Measurements from ENCODE around the gene RAB8A. TPM values are rescaled to one million over a fixed set of nuclear protein-coding genes. Genes with fewer than 3 reads are reported as not detected.
A peak's percentile ranks its signal among the peaks of the same experiment; 100 is the strongest.
"Not testable (repeated sequence)": the region's sequence is repeated elsewhere in the genome, so short reads cannot be mapped to it uniquely, and the experiment has no call there.

The RAB8A gene
- polyA plus RNA-seq, 1 donor from 2014 or later = 132 TPM

- Mint-ChIP-seq H3K4me3 (peak overlapping the region in 3 of 4 donors; percentile 69 to 72 (median 70)), H3K4me1 (peaks cover 39 to 62% (median 53%) of the 10 kb centered on the region in 3 donors), H3K36me3 (peaks cover 11% of the 10 kb centered on the region), H3K27ac (peak overlapping the region; percentile 31 to 97 (median 79)), H3K27me3 (no peaks in the 10 kb centered on the region), H3K9me3 (no peaks in the 10 kb centered on the region)
Measured at GRCh38 chr19:16115301-16116039, 3.8 kb downstream of the RAB8A start.

- H3K27me3 Mint-ChIP-seq = no peaks in the 10 kb centered on the region
- H3K9me3 Mint-ChIP-seq = no peaks in the 10 kb centered on the region
- peak overlapping the region; percentile 3 to 97 (median 79) for H3K27ac Mint-ChIP-seq
- H3K4me3 Mint-ChIP-seq = peak overlapping the region in 3 of 4 donors; percentile 55 to 72 (median 69)
- peaks cover 39 to 61% (median 53%) of the 10 kb centered on the region in 3 donors for H3K4me1 Mint-ChIP-seq
- peaks cover 11% of the 10 kb centered on the region for H3K36me3 Mint-ChIP-seq
Measured at GRCh38 chr19:16116067-16116466, 4.4 kb downstream of the RAB8A start.

GRCh38 chr19:16117594-16118033, 5.9 kb downstream of the RAB8A start:
- peaks cover 34 to 54% (median 47%) of the 10 kb centered on the region in 3 donors for H3K4me1 Mint-ChIP-seq
- H3K27me3 Mint-ChIP-seq = no peaks in the 10 kb centered on the region
- peak overlapping the region; percentile 70 to 94 (median 88) for H3K4me3 Mint-ChIP-seq
- H3K9me3 Mint-ChIP-seq = no peaks in the 10 kb centered on the region
- peaks cover 13% of the 10 kb centered on the region for H3K36me3 Mint-ChIP-seq
- H3K27ac Mint-ChIP-seq = peak overlapping the region; percentile 97

GRCh38 chr19:16118489-16119033, 6.9 kb downstream of the RAB8A start:
- no peaks in the 10 kb centered on the region for H3K27me3 Mint-ChIP-seq
- H3K4me3 Mint-ChIP-seq = peak overlapping the region; percentile 70 to 94 (median 88)
- peaks cover 15% of the 10 kb centered on the region for H3K36me3 Mint-ChIP-seq
- peaks cover 30 to 48% (median 44%) of the 10 kb centered on the region in 3 donors for H3K4me1 Mint-ChIP-seq
- no peaks in the 10 kb centered on the region for H3K9me3 Mint-ChIP-seq
- peak overlapping the region; percentile 97 for H3K27ac Mint-ChIP-seq

- H3K27me3 Mint-ChIP-seq, H3K9me3 Mint-ChIP-seq: not testable (repeated sequence)
- peak overlapping the region; percentile 97 for H3K27ac Mint-ChIP-seq
- H3K36me3 Mint-ChIP-seq = peaks cover 15% of the 10 kb centered on the region
- H3K4me1 Mint-ChIP-seq = peaks cover 26 to 43% (median 40%) of the 10 kb centered on the region in 3 donors
- peak overlapping the region; percentile 70 to 94 (median 88) for H3K4me3 Mint-ChIP-seq
Measured at GRCh38 chr19:16119075-16119857, 7.6 kb downstream of the RAB8A start.

- Mint-ChIP-seq H3K27ac (peak overlapping the region in 2 of 3 donors; percentile 39 to 50), H3K27me3 (no peaks in the 10 kb centered on the region), H3K4me1 (peaks cover 21 to 31% (median 30%) of the 10 kb centered on the region in 3 donors), H3K4me3 (peak overlapping the region in 1 of 4 donors; percentile 52), H3K36me3 (peaks cover 15% of the 10 kb centered on the region), H3K9me3 (no peaks in the 10 kb centered on the region)
Measured at GRCh38 chr19:16121141-16121540, 9.5 kb downstream of the RAB8A start.

- H3K4me3 Mint-ChIP-seq = no peak overlapping the region
- peaks cover 15% of the 10 kb centered on the region for H3K36me3 Mint-ChIP-seq
- peak overlapping the region; percentile 39 to 83 (median 43) for H3K27ac Mint-ChIP-seq
- no peaks in the 10 kb centered on the region for H3K9me3 Mint-ChIP-seq
- peaks cover 18 to 26% (median 25%) of the 10 kb centered on the region in 3 donors for H3K4me1 Mint-ChIP-seq
- no peaks in the 10 kb centered on the region for H3K27me3 Mint-ChIP-seq
Measured at GRCh38 chr19:16121967-16122366, 10.3 kb downstream of the RAB8A start.

GRCh38 chr19:16124953-16125352, 13.3 kb downstream of the RAB8A start:
- Mint-ChIP-seq H3K36me3 (peaks cover 6% of the 10 kb centered on the region), H3K4me1 (no peaks in the 10 kb centered on the region), H3K27me3 (no peaks in the 10 kb centered on the region), H3K4me3 (no peak overlapping the region), H3K9me3 (no peaks in the 10 kb centered on the region), H3K27ac (peak overlapping the region in 1 of 3 donors; percentile 74)

GRCh38 chr19:16125737-16126495, 14.2 kb downstream of the RAB8A start:
- H3K4me3 Mint-ChIP-seq = peak overlapping the region in 1 of 4 donors; percentile 65
- H3K36me3 Mint-ChIP-seq = peaks cover 12% of the 10 kb centered on the region
- H3K27me3 Mint-ChIP-seq = no peaks in the 10 kb centered on the region
- H3K4me1 Mint-ChIP-seq = no peaks in the 10 kb centered on the region
- no peaks in the 10 kb centered on the region for H3K9me3 Mint-ChIP-seq
- H3K27ac Mint-ChIP-seq = peak overlapping the region in 1 of 3 donors; percentile 53

- no peak overlapping the region for H3K4me3 Mint-ChIP-seq
- peaks cover 0 to 2% (median 0%) of the 10 kb centered on the region in 3 donors for H3K4me1 Mint-ChIP-seq
- H3K27me3 Mint-ChIP-seq = no peaks in the 10 kb centered on the region
- peaks cover 12% of the 10 kb centered on the region for H3K36me3 Mint-ChIP-seq
- H3K9me3 Mint-ChIP-seq = peaks cover 0 to 3% (median 0%) of the 10 kb centered on the region in 3 donors
- H3K27ac Mint-ChIP-seq = no peak overlapping the region
Measured at GRCh38 chr19:16127080-16127479, 15.4 kb downstream of the RAB8A start.

GRCh38 chr19:16127776-16128371, 16.2 kb downstream of the RAB8A start:
- H3K36me3 Mint-ChIP-seq = peaks cover 12% of the 10 kb centered on the region
- peaks cover 0 to 3% (median 0%) of the 10 kb centered on the region in 3 donors for H3K9me3 Mint-ChIP-seq
- no peak overlapping the region for H3K4me3 Mint-ChIP-seq
- no peaks in the 10 kb centered on the region for H3K27me3 Mint-ChIP-seq
- peaks cover 0 to 2% (median 0%) of the 10 kb centered on the region in 3 donors for H3K4me1 Mint-ChIP-seq
- no peak overlapping the region for H3K27ac Mint-ChIP-seq

- Mint-ChIP-seq H3K4me3 (peak overlapping the region in 1 of 4 donors; percentile 46), H3K27ac (peak overlapping the region in 1 of 3 donors; percentile 88), H3K4me1 (peaks cover 12 to 20% (median 17%) of the 10 kb centered on the region in 3 donors), H3K36me3 (peaks cover 18% of the 10 kb centered on the region), H3K27me3 (no peaks in the 10 kb centered on the region), H3K9me3 (peaks cover 0 to 3% (median 2%) of the 10 kb centered on the region in 3 donors)
Measured at GRCh38 chr19:16131648-16132047, 20.0 kb downstream of the RAB8A start.

GRCh38 chr19:16133818-16134217, 22.1 kb downstream of the RAB8A start:
- Mint-ChIP-seq H3K4me1 (peaks cover 17 to 28% (median 27%) of the 10 kb centered on the region in 3 donors), H3K27me3 (no peaks in the 10 kb centered on the region), H3K4me3 (peak overlapping the region in 1 of 4 donors; percentile 73), H3K27ac (peak overlapping the region in 2 of 3 donors; percentile 80 to 94), H3K36me3 (peaks cover 20% of the 10 kb centered on the region), H3K9me3 (peaks cover 0 to 6% (median 5%) of the 10 kb centered on the region in 3 donors)

GRCh38 chr19:16134510-16134909, 22.8 kb downstream of the RAB8A start:
- peaks cover 0 to 6% (median 5%) of the 10 kb centered on the region in 3 donors for H3K9me3 Mint-ChIP-seq
- H3K27ac Mint-ChIP-seq = peak overlapping the region in 2 of 3 donors; percentile 80 to 94
- H3K36me3 Mint-ChIP-seq = peaks cover 20% of the 10 kb centered on the region
- peaks cover 18 to 28% (median 27%) of the 10 kb centered on the region in 3 donors for H3K4me1 Mint-ChIP-seq
- no peaks in the 10 kb centered on the region for H3K27me3 Mint-ChIP-seq
- H3K4me3 Mint-ChIP-seq = peak overlapping the region in 1 of 4 donors; percentile 73

Measured in IgD-negative memory B cell (primary cell).